Measurements from ENCODE around the gene STXBP1.
A peak's percentile ranks its signal among the peaks of the same experiment; 100 is the strongest.
"Not testable (repeated sequence)": the region's sequence is repeated elsewhere in the genome, so short reads cannot be mapped to it uniquely, and the experiment has no call there.

The STXBP1 gene

GRCh38 chr9:127578952-127579853, 32.9 kb upstream of the STXBP1 start:
- peak; percentile 77 for DNase-seq

- DNase-seq = no peak
Observed at GRCh38 chr9:127580366-127580765, 31.7 kb upstream of the STXBP1 start.

- no peak for DNase-seq
Observed at GRCh38 chr9:127580879-127581475, 31.1 kb upstream of the STXBP1 start.

GRCh38 chr9:127584474-127584805, 27.6 kb upstream of the STXBP1 start:
- not testable (repeated sequence) for DNase-seq

GRCh38 chr9:127585161-127585819, 26.8 kb upstream of the STXBP1 start:
- no peak for DNase-seq

GRCh38 chr9:127586096-127586495, 26.0 kb upstream of the STXBP1 start:
- no peak for DNase-seq

GRCh38 chr9:127586537-127586936, 25.5 kb upstream of the STXBP1 start:
- DNase-seq = peak; percentile 66

GRCh38 chr9:127587966-127588365, 24.1 kb upstream of the STXBP1 start:
- DNase-seq = no peak

- DNase-seq = no peak
Observed at GRCh38 chr9:127588740-127589506, 23.2 kb upstream of the STXBP1 start.

- peak; percentile 62 for DNase-seq
Observed at GRCh38 chr9:127589955-127590370, 22.1 kb upstream of the STXBP1 start.

- DNase-seq = no peak
Observed at GRCh38 chr9:127595611-127596010, 16.5 kb upstream of the STXBP1 start.

GRCh38 chr9:127598839-127599549, 13.1 kb upstream of the STXBP1 start:
- DNase-seq = no peak

GRCh38 chr9:127599550-127599891, 12.6 kb upstream of the STXBP1 start:
- DNase-seq = no peak

- no peak for DNase-seq
Observed at GRCh38 chr9:127603226-127603625, 8.9 kb upstream of the STXBP1 start.

- DNase-seq = no peak
Observed at GRCh38 chr9:127606043-127606442, 6.0 kb upstream of the STXBP1 start.

- DNase-seq = peak; percentile 89
Observed at GRCh38 chr9:127608104-127608966, 3.7 kb upstream of the STXBP1 start.

GRCh38 chr9:127611603-127611898, 526 bp upstream of the STXBP1 start:
- DNase-seq = no peak

GRCh38 chr9:127612939-127613582, 984 bp downstream of the STXBP1 start:
- no peak for DNase-seq

GRCh38 chr9:127613583-127613954, 1.5 kb downstream of the STXBP1 start:
- DNase-seq = no peak

- DNase-seq = no peak
Observed at GRCh38 chr9:127614961-127615360, 2.9 kb downstream of the STXBP1 start.

- not testable (repeated sequence) for DNase-seq
Observed at GRCh38 chr9:127621339-127621970, 9.4 kb downstream of the STXBP1 start.
